Tibial nerve (tissue), 4 donors: ENCODE data around the gene AHRR.

ENCODE experiments used
- CTCF ChIP-seq, 5 experiments: fragments of 200-600 bp in 3 of 5; fragments of 450-650 bp in 2 of 5; sonication (generic) in 3 of 5; IDR thresholded peaks; one replicate each; pipeline ENCODE4 v1.5.1; 2016 to 2019; ENCODE audit warnings: antibody characterized with exemption in 5 of 5, mild to moderate bottlenecking in 3 of 5, moderate library complexity in 2 of 5
- EP300 ChIP-seq, 2 donors: sonication (generic); formaldehyde crosslinking; IDR thresholded peaks; one replicate each; pipeline ENCODE4 v1.6.1; 2017; ENCODE audit warnings: antibody characterized with exemption in 2 of 2, mild to moderate bottlenecking in 1 of 2
- POLR2A ChIP-seq, 2 donors: fragments of 450-650 bp; IDR thresholded peaks; one replicate each; pipeline ENCODE4 v1.6.1; 2017; ENCODE audit warnings: antibody characterized with exemption in 2 of 2, mild to moderate bottlenecking in 2 of 2, moderate library complexity in 2 of 2

DNA sequence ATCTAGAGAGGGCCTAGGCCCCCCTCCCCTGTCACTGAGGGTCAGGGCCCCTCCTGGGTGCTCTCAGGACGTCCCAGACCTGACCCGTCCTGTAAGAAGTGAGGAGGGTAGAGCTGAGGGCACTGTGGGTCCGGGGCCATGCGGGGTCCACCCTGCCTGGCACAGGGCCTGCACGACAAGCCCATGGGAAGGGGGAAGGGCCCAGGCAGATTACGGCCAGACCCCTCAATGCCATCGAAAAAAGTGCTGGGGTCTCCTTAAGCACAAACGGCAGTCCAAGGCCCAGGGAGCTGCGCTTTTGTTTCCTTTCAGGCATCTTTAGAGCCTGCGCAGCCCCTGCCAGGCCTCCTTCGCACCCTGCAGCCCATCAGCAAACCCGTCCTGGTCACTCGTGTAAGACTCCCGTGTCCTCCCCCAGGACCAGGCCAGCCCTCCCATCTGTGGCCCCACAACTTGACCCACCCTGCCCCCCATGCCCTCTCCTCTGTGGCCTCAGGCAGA, 117.0 kb downstream of the AHRR start:
- TF ChIP-seq CTCF (IDR thresholded peaks at IDR 0.05) (no peak), POLR2A (IDR thresholded peaks at IDR 0.05) (no peak), EP300 (IDR thresholded peaks at IDR 0.05) (no peak)
